HEK293 (cell line): ENCODE data around the gene CPN1.
"Not testable (repeated sequence)": the region's sequence is repeated elsewhere in the genome, so short reads cannot be mapped to it uniquely, and the experiment has no call there.

ENCODE experiments used
- CTCF ChIA-PET: fragments of 350-600 bp; formaldehyde crosslinking; extraction: SDS; loops from one replicate; lab custom pipeline; 2021; ENCODE audit warnings: antibody characterized with exemption; lab: Yijun Ruan, JAX
- POLR2A ChIA-PET: fragments of 300-600 bp; formaldehyde crosslinking; extraction: SDS; loops from one replicate; lab custom pipeline; 2020; ENCODE audit warnings: antibody characterized with exemption, inconsistent platforms; lab: Yijun Ruan, JAX
- H3K27ac ChIP-seq: fragments of 200-500 bp; sonication (Bioruptor generic); 2 replicates; pipeline ENCODE4 v1.5.1; 2014; ENCODE audit warnings: low read depth, low read length, control low read depth, inconsistent platforms; ENCODE audit errors: extremely low read depth
- H3K36me3 ChIP-seq, 2 experiments: fragments of 200-500 bp in 1 of 2; sonication (Bioruptor generic) in 1 of 2; 1 replicate in 1 of 2; 2 replicates in 1 of 2; pipeline ENCODE4 v1.5.1; 2014 to 2017; ENCODE audit warnings: inconsistent platforms in 2 of 2, low read length in 2 of 2; ENCODE audit not compliant: control insufficient read depth in 2 of 2, insufficient read depth in 1 of 2
- H3K4me1 ChIP-seq: fragments of 200-500 bp; sonication (Bioruptor generic); 2 replicates; pipeline ENCODE4 v1.5.1; 2014; ENCODE audit warnings: mild to moderate bottlenecking, low read length, inconsistent platforms; ENCODE audit not compliant: control insufficient read depth, insufficient read depth
- H3K4me3 ChIP-seq: 2 replicates; pipeline ENCODE4 v1.5.1; 2011; ENCODE audit warnings: low read depth, mild to moderate bottlenecking, control low read depth, low read length, moderate library complexity
- H3K9me3 ChIP-seq: fragments of 200-500 bp; sonication (Bioruptor generic); 2 replicates; pipeline ENCODE4 v1.5.1; 2014; ENCODE audit warnings: low read depth, low read length, inconsistent platforms; ENCODE audit not compliant: control insufficient read depth, insufficient read depth
- GLIS2 ChIP-seq: fragments of 450-650 bp; formaldehyde crosslinking; IDR thresholded peaks from 2 replicates; pipeline ENCODE4 v1.5.1; 2016; ENCODE audit warnings: missing biosample characterization, missing genetic modification characterization
- KLF16 ChIP-seq: fragments of 450-650 bp; formaldehyde crosslinking; IDR thresholded peaks from 2 replicates; pipeline ENCODE4 v1.5.1; 2017; ENCODE audit warnings: missing biosample characterization, missing genetic modification characterization
- KLF9 ChIP-seq: fragments of 450-650 bp; formaldehyde crosslinking; IDR thresholded peaks from 2 replicates; pipeline ENCODE4 v1.5.1; 2016; ENCODE audit warnings: missing biosample characterization, missing genetic modification characterization, low read depth
- MEIS1 ChIP-seq: sonication (generic); formaldehyde crosslinking; IDR thresholded peaks from 2 replicates; pipeline ENCODE4 v1.8.1; 2022; ENCODE audit warnings: missing genetic modification reagents, mild to moderate bottlenecking, borderline replicate concordance
- OVOL3 ChIP-seq: fragments of 450-650 bp; formaldehyde crosslinking; IDR thresholded peaks from 2 replicates; pipeline ENCODE4 v1.5.1; 2016; ENCODE audit warnings: missing biosample characterization, missing genetic modification characterization
- SCRT1 ChIP-seq: fragments of 450-650 bp; formaldehyde crosslinking; IDR thresholded peaks from 2 replicates; pipeline ENCODE4 v1.5.1; 2016; ENCODE audit warnings: missing biosample characterization, missing genetic modification characterization, borderline replicate concordance
- SP7 ChIP-seq: fragments of 450-650 bp; formaldehyde crosslinking; IDR thresholded peaks from 2 replicates; pipeline ENCODE4 v1.5.1; 2016; ENCODE audit warnings: missing biosample characterization, missing genetic modification characterization
- TRIM28 ChIP-seq: IDR thresholded peaks from 2 replicates; pipeline ENCODE4 v1.6.1; 2011; ENCODE audit warnings: low read length, control low read depth, borderline replicate concordance
- WT1 ChIP-seq: fragments of 450-650 bp; formaldehyde crosslinking; IDR thresholded peaks from 2 replicates; pipeline ENCODE4 v1.5.1; 2016; ENCODE audit warnings: missing biosample characterization, missing genetic modification characterization
- ZBTB44 ChIP-seq: fragments of 450-650 bp; IDR thresholded peaks from 2 replicates; pipeline ENCODE4 v1.5.1; 2018; ENCODE audit warnings: missing biosample characterization, mild to moderate bottlenecking, missing genetic modification characterization
- ZBTB7A ChIP-seq: fragments of 450-650 bp; formaldehyde crosslinking; IDR thresholded peaks from 2 replicates; pipeline ENCODE4 v1.5.1; 2016; ENCODE audit warnings: low read depth, missing biosample characterization, missing genetic modification characterization
- ZNF121 ChIP-seq: fragments of 450-650 bp; formaldehyde crosslinking; IDR thresholded peaks from 2 replicates; pipeline ENCODE4 v1.5.1; 2016; ENCODE audit warnings: missing biosample characterization, missing genetic modification characterization
- ZNF140 ChIP-seq: fragments of 450-650 bp; formaldehyde crosslinking; IDR thresholded peaks from 2 replicates; pipeline ENCODE4 v1.5.1; 2016; ENCODE audit warnings: missing biosample characterization, missing genetic modification characterization
- ZNF169 ChIP-seq: fragments of 450-650 bp; formaldehyde crosslinking; IDR thresholded peaks from 2 replicates; pipeline ENCODE4 v1.5.1; 2016; ENCODE audit warnings: missing biosample characterization, missing genetic modification characterization
- ZNF19 ChIP-seq: fragments of 450-650 bp; formaldehyde crosslinking; IDR thresholded peaks from 2 replicates; pipeline ENCODE4; 2016; ENCODE audit warnings: missing biosample characterization, missing genetic modification characterization, low read depth
- ZNF223 ChIP-seq: fragments of 450-650 bp; formaldehyde crosslinking; IDR thresholded peaks from 2 replicates; pipeline ENCODE4 v1.5.1; 2016; ENCODE audit warnings: missing biosample characterization, missing genetic modification characterization
- ZNF324 ChIP-seq: fragments of 450-650 bp; formaldehyde crosslinking; IDR thresholded peaks from 2 replicates; pipeline ENCODE4 v1.5.1; 2016; ENCODE audit warnings: missing biosample characterization, missing genetic modification characterization
- ZNF335 ChIP-seq: fragments of 450-650 bp; formaldehyde crosslinking; conservative IDR thresholded peaks from 2 replicates; pipeline ENCODE4 v1.5.1; 2016; ENCODE audit warnings: missing biosample characterization, missing genetic modification characterization
- ZNF341 ChIP-seq: fragments of 450-650 bp; formaldehyde crosslinking; IDR thresholded peaks from 2 replicates; pipeline ENCODE4; 2016; ENCODE audit warnings: low read depth, missing biosample characterization, missing genetic modification characterization
- ZNF391 ChIP-seq: fragments of 450-650 bp; formaldehyde crosslinking; IDR thresholded peaks from 2 replicates; pipeline ENCODE4 v1.5.1; 2016; ENCODE audit warnings: low read depth, missing biosample characterization, missing genetic modification characterization, borderline replicate concordance
- ZNF398 ChIP-seq: fragments of 450-650 bp; formaldehyde crosslinking; IDR thresholded peaks from 2 replicates; pipeline ENCODE4 v1.5.1; 2017; ENCODE audit warnings: missing biosample characterization, missing genetic modification characterization
- ZNF549 ChIP-seq: fragments of 450-650 bp; IDR thresholded peaks from 2 replicates; pipeline ENCODE4 v1.5.1; 2018; ENCODE audit warnings: missing biosample characterization, missing genetic modification characterization, mild to moderate bottlenecking, inconsistent platforms, moderate library complexity
- ZNF580 ChIP-seq: fragments of 450-650 bp; formaldehyde crosslinking; IDR thresholded peaks from 2 replicates; pipeline ENCODE4 v1.5.1; 2016; ENCODE audit warnings: missing biosample characterization, missing genetic modification characterization
- ZNF843 ChIP-seq: fragments of 450-650 bp; formaldehyde crosslinking; IDR thresholded peaks from 2 replicates; pipeline ENCODE4 v1.5.1; 2016; ENCODE audit warnings: missing biosample characterization, missing genetic modification characterization

Gene CPN1

GRCh38 chr10:100014071-100014762 is 67.5 kb downstream of the CPN1 start:
- H3K36me3 ChIP-seq: no peaks in the 10 kb centered on the region
- POLR2A ChIA-PET: no interaction called here
- 0 out of 2 replicates have a peak, but pooled peaks have one; percentile 20 for TF ChIP-seq ZNF121 (tag by site-specific recombination)
- no peak for TF ChIP-seq KLF16 (tag by site-specific recombination)
- TF ChIP-seq OVOL3 (tag by site-specific recombination): no peak
- no peak for TF ChIP-seq ZNF169
- no peak for TF ChIP-seq ZNF324 (tag by site-specific recombination)
- TF ChIP-seq, all 188 proteins: peak for 1

GRCh38 chr10:100013621-100014020 is 68.0 kb downstream of the CPN1 start:
- Histone ChIP-seq H3K4me1 (no peaks in the 10 kb centered on the region), H3K36me3 (no peaks in the 10 kb centered on the region), H3K4me3 (no peak overlapping the region), H3K27ac (no peak overlapping the region), H3K9me3 (no peaks in the 10 kb centered on the region)
- POLR2A ChIA-PET: no interaction called here
- TF ChIP-seq ZNF580 (no peak), ZNF223 (tag by site-specific recombination) (no peak), ZNF843 (tag by site-specific recombination) (no peak), SCRT1 (tag by site-specific recombination) (no peak), MEIS1 (CRISPR knock-in tag) (no peak), ZNF549 (tag by site-specific recombination) (no peak), ZBTB7A (no peak), WT1 (tag by site-specific recombination) (no peak), ZNF19 (no peak), ZNF140 (tag by site-specific recombination) (no peak)
- CTCF ChIA-PET: interaction anchor here (0.8 kb wide), 1 partner anchor 168 kb away, joined by 3 read pairs; no protein-coding TSS in a partner anchor

More at GRCh38 chr10:100014071-100014762, 67.5 kb downstream of the CPN1 start:
- Histone ChIP-seq H3K27ac (no peak overlapping the region), H3K4me1 (no peaks in the 10 kb centered on the region), H3K9me3 (no peaks in the 10 kb centered on the region), H3K4me3 (no peak overlapping the region)
- CTCF ChIA-PET: no interaction called here

- CTCF ChIA-PET: interaction anchor here (0.7 to 3.6 kb wide), 6 partner anchors 10 to 507 kb away, joined by 3 to 18 read pairs (median 4); no protein-coding TSS in a partner anchor
- H3K9me3 ChIP-seq, H3K36me3 ChIP-seq, POLR2A ChIA-PET, H3K4me3 ChIP-seq, H3K27ac ChIP-seq: not testable (repeated sequence)
- H3K4me1 ChIP-seq: peaks cover 12% of the 10 kb centered on the region
Observed at GRCh38 chr10:100011906-100012305, 69.8 kb downstream of the CPN1 start.

- H3K4me3 ChIP-seq: peak within 1 kb of the TSS; percentile 72
- TF ChIP-seq ZNF398 (tag by site-specific recombination) (peak; percentile 61), SP7 (tag by site-specific recombination) (peak; percentile 29; the same call in 1 of the 2 replicates), ZNF335 (peak; percentile 80), TRIM28 (no peak), GLIS2 (no peak), KLF9 (tag by site-specific recombination) (peak; percentile 75; the same call in 1 of the 2 replicates), ZNF391 (tag by site-specific recombination) (no peak), ZBTB44 (tag by site-specific recombination) (0 out of 2 replicates have a peak, but pooled peaks have one; percentile 11), ZNF341 (tag by site-specific recombination) (peak; percentile 94)
Observed at GRCh38 chr10:100009793-100010676, 71.6 kb downstream of the CPN1 start, which contains the start of gene DNMBP. Gene DNMBP (minus strand): TSS chr10:100009947. CDS start chr10:99972124, 37,823 bp downstream.

More at GRCh38 chr10:100009793-100010676, 71.6 kb downstream of the CPN1 start, which contains the start of gene DNMBP:
- POLR2A ChIA-PET: no interaction called here
- Histone ChIP-seq H3K27ac (peak within 1 kb of the TSS; percentile 66; the same call in 1 of the 2 replicates), H3K4me1 (peaks cover 16% of the 10 kb centered on the region), H3K36me3 (no peaks in the 10 kb centered on the region), H3K9me3 (no peaks in the 10 kb centered on the region)
- CTCF ChIA-PET: interaction anchor here (0.6 to 6.8 kb wide), 36 partner anchors 8 to 558 kb away, joined by 3 to 43 read pairs (median 4); partner anchors contain the start of gene CUTC
